Subcutaneous abdominal adipose tissue (tissue), 5 donors: ENCODE measurements around the gene SATL1.

Experiments used
- H3K27ac ChIP-seq: one replicate; pipeline ENCODE4 v1.7.0; 2013; ENCODE audit warnings: low read depth, mild to moderate bottlenecking, inconsistent platforms, low read length, moderate library complexity
- H3K27me3 ChIP-seq, 5 donors: one replicate each; pipeline ENCODE4 v1.7.0; 2013; ENCODE audit warnings: low read length in 5 of 5, inconsistent platforms in 1 of 5; ENCODE audit not compliant: control insufficient read depth in 5 of 5, insufficient read depth in 4 of 5
- H3K36me3 ChIP-seq, 5 donors: one replicate each; pipeline ENCODE4 v1.7.0; 2013; ENCODE audit warnings: low read length in 5 of 5; ENCODE audit not compliant: control insufficient read depth in 5 of 5, insufficient read depth in 5 of 5
- H3K4me1 ChIP-seq, 5 donors: one replicate each; pipeline ENCODE4 v1.7.0; 2013; ENCODE audit warnings: low read length in 5 of 5, mild to moderate bottlenecking in 3 of 5, moderate library complexity in 1 of 5; ENCODE audit not compliant: control insufficient read depth in 5 of 5, insufficient read depth in 5 of 5
- H3K4me3 ChIP-seq, 5 donors: one replicate each; pipeline ENCODE4 v1.7.0; 2013; ENCODE audit warnings: low read length in 5 of 5, low read depth in 1 of 5
- H3K9ac ChIP-seq, 5 donors: one replicate each; pipeline ENCODE4 v1.7.0; 2013; ENCODE audit warnings: low read length in 5 of 5, mild to moderate bottlenecking in 4 of 5, moderate library complexity in 3 of 5
- H3K9me3 ChIP-seq, 5 donors: one replicate each; pipeline ENCODE4 v1.7.0; 2013; ENCODE audit warnings: low read length in 5 of 5; ENCODE audit not compliant: control insufficient read depth in 5 of 5
- donor health status: healthy.
- donor health status: healthy.
- donor health status: healthy.
- donor health status: healthy.
- donor health status: healthy.

Gene SATL1

GRCh38 chrX:85052636-85053343 is 190.8 kb downstream of the SATL1 start:
- no peak overlapping the region for H3K27ac ChIP-seq
- H3K36me3 ChIP-seq: peaks cover 0 to 3% (median 0%) of the 10 kb centered on the region in 5 donors
- no peak overlapping the region for H3K9ac ChIP-seq
- no peaks in the 10 kb centered on the region for H3K9me3 ChIP-seq
- no peak overlapping the region for H3K4me3 ChIP-seq
- H3K27me3 ChIP-seq: peaks cover 0 to 7% (median 2%) of the 10 kb centered on the region in 5 donors
- H3K4me1 ChIP-seq: no peaks in the 10 kb centered on the region

- Histone ChIP-seq H3K9me3 (no peaks in the 10 kb centered on the region), H3K4me1 (no peaks in the 10 kb centered on the region), H3K36me3 (peaks cover 0 to 3% (median 0%) of the 10 kb centered on the region in 5 donors), H3K27ac (no peak overlapping the region), H3K27me3 (peaks cover 0 to 7% (median 2%) of the 10 kb centered on the region in 5 donors), H3K9ac (no peak overlapping the region), H3K4me3 (no peak overlapping the region)
Observed at GRCh38 chrX:85052205-85052604, 191.4 kb downstream of the SATL1 start.

GRCh38 chrX:85051627-85052026 is 192.0 kb downstream of the SATL1 start:
- H3K9me3 ChIP-seq: no peaks in the 10 kb centered on the region
- peaks cover 0 to 7% (median 2%) of the 10 kb centered on the region in 5 donors for H3K27me3 ChIP-seq
- no peak overlapping the region for H3K27ac ChIP-seq
- H3K36me3 ChIP-seq: peaks cover 0 to 3% (median 0%) of the 10 kb centered on the region in 5 donors
- H3K4me1 ChIP-seq: no peaks in the 10 kb centered on the region
- no peak overlapping the region for H3K4me3 ChIP-seq
- H3K9ac ChIP-seq: no peak overlapping the region
